ENCODE data around the gene IL34.

Gene IL34

DNA sequence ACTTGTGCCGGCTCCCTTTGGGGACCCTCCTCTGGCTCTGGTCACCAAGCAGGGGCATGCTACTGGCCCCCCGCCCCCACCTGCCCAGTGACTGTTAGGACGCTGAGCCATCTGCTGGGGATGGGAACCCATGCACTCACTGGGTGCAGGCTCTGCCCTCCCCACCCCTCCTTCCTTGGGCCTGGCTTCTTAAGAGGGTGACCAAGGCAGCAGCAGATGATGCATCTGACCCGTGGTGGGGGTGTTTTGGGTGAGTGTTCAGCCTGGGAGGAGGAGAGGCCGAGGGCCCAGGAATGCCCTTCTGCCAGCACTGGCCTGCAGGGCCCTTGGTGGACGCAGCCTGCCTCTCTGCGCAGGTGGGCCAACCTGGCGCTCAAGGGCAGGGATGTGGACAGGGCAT lies 58.7 kb downstream of the IL34 start:
- Histone ChIP-seq H2AFZ (ENCODE audit: low read depth, low read length, severe bottlenecking) (no peak overlapping the region), H3K4me2 (ENCODE audit: low read depth, low read length, poor library complexity, severe bottlenecking) (no peak overlapping the region), H3K36me3 (ENCODE audit: low read length) (no peaks in the 10 kb centered on the region), H3F3A (ENCODE audit: insufficient read depth) (no peaks in the 10 kb centered on the region), H3K27ac (ENCODE audit: low read depth, low read length) (no peak overlapping the region), H3K9ac (ENCODE audit: low read length) (no peak overlapping the region), H3K79me2 (ENCODE audit: insufficient read depth, low read length) (no peaks in the 10 kb centered on the region), H4K20me1 (ENCODE audit: low read depth, low read length) (no peaks in the 10 kb centered on the region), H3K9me3 (ENCODE audit: insufficient read depth, low read length) (no peaks in the 10 kb centered on the region), H3K9me2 (replicated peaks; ENCODE audit: insufficient read depth, low read length) (no peaks in the 10 kb centered on the region), H3K27me3 (ENCODE audit: low read length) (no peaks in the 10 kb centered on the region), H3K4me3 (ENCODE audit: insufficient read depth, low read length, poor library complexity, severe bottlenecking) (no peak overlapping the region)
- TF ChIP-seq CTCF (IDR thresholded peaks at IDR 0.05; ENCODE audit: insufficient read depth, low read length, poor library complexity, severe bottlenecking): no peak
- TF ChIP-seq EZH2phosphoT487 (conservative IDR thresholded peaks at IDR 0.05; ENCODE audit: low read length): no peak

GRCh38 chr16:70706948-70707465 lies 60.6 kb downstream of the IL34 start:
- TF ChIP-seq CTCF (IDR thresholded peaks at IDR 0.05; ENCODE audit: insufficient read depth, low read length, poor library complexity, severe bottlenecking) (no peak), EZH2phosphoT487 (conservative IDR thresholded peaks at IDR 0.05; ENCODE audit: low read length) (no peak)
- H3K36me3 ChIP-seq (ENCODE audit: low read length): no peaks in the 10 kb centered on the region
- no peak overlapping the region for H3K4me3 ChIP-seq (ENCODE audit: insufficient read depth, low read length, poor library complexity, severe bottlenecking)
- no peak overlapping the region for H2AFZ ChIP-seq (ENCODE audit: low read depth, low read length, severe bottlenecking)
- H3K9ac ChIP-seq (ENCODE audit: low read length): no peak overlapping the region
- H3K27ac ChIP-seq (ENCODE audit: low read depth, low read length): no peak overlapping the region
- no peaks in the 10 kb centered on the region for H3K27me3 ChIP-seq (ENCODE audit: low read length)
- no peaks in the 10 kb centered on the region for H3K79me2 ChIP-seq (ENCODE audit: insufficient read depth, low read length)
- no peak overlapping the region for H3K4me2 ChIP-seq (ENCODE audit: low read depth, low read length, poor library complexity, severe bottlenecking)
- no peaks in the 10 kb centered on the region for H3K9me3 ChIP-seq (ENCODE audit: insufficient read depth, low read length)
- H3K9me2 ChIP-seq (replicated peaks; ENCODE audit: insufficient read depth, low read length): no peaks in the 10 kb centered on the region
- H3F3A ChIP-seq (ENCODE audit: insufficient read depth): no peaks in the 10 kb centered on the region
- no peaks in the 10 kb centered on the region for H4K20me1 ChIP-seq (ENCODE audit: low read depth, low read length)

- Histone ChIP-seq H3K4me2 (ENCODE audit: low read depth, low read length, poor library complexity, severe bottlenecking) (no peak overlapping the region), H3K9ac (ENCODE audit: low read length) (no peak overlapping the region), H3K9me2 (replicated peaks; ENCODE audit: insufficient read depth, low read length) (no peaks in the 10 kb centered on the region), H3K27ac (ENCODE audit: low read depth, low read length) (no peak overlapping the region), H4K20me1 (ENCODE audit: low read depth, low read length) (no peaks in the 10 kb centered on the region), H3K27me3 (ENCODE audit: low read length) (no peaks in the 10 kb centered on the region), H3K9me3 (ENCODE audit: insufficient read depth, low read length) (no peaks in the 10 kb centered on the region), H3F3A (ENCODE audit: insufficient read depth) (no peaks in the 10 kb centered on the region), H3K79me2 (ENCODE audit: insufficient read depth, low read length) (no peaks in the 10 kb centered on the region), H2AFZ (ENCODE audit: low read depth, low read length, severe bottlenecking) (no peak overlapping the region), H3K36me3 (ENCODE audit: low read length) (no peaks in the 10 kb centered on the region), H3K4me3 (ENCODE audit: insufficient read depth, low read length, poor library complexity, severe bottlenecking) (no peak overlapping the region)
- no peak for TF ChIP-seq EZH2phosphoT487 (conservative IDR thresholded peaks at IDR 0.05; ENCODE audit: low read length)
- no peak for TF ChIP-seq CTCF (IDR thresholded peaks at IDR 0.05; ENCODE audit: insufficient read depth, low read length, poor library complexity, severe bottlenecking)
Measured at GRCh38 chr16:70708366-70709246, 62.2 kb downstream of the IL34 start.

All from SU-DHL-6 (cell line).